HEK293T (cell line): ENCODE measurements around the gene MT1X.

Experiments used
- ARNT ChIP-seq: fragments of 450-650 bp; IDR thresholded peaks from 2 replicates; pipeline ENCODE4 v1.6.1; 2017; ENCODE audit warnings: mild to moderate bottlenecking
- BHLHE40 ChIP-seq: fragments of 450-650 bp; IDR thresholded peaks from 2 replicates; pipeline ENCODE4 v1.6.1; 2016; ENCODE audit warnings: mild to moderate bottlenecking, moderate library complexity, borderline replicate concordance
- CTBP1 ChIP-seq: fragments of 450-650 bp; IDR thresholded peaks from 2 replicates; pipeline ENCODE4 v1.6.1; 2016; ENCODE audit warnings: borderline replicate concordance
- ELF4 ChIP-seq: fragments of 450-650 bp; IDR thresholded peaks from 2 replicates; pipeline ENCODE4 v1.6.1; 2017; ENCODE audit warnings: antibody characterized with exemption
- FOXA1 ChIP-seq: fragments of 450-650 bp; IDR thresholded peaks from 2 replicates; pipeline ENCODE4 v1.6.1; 2016; ENCODE audit warnings: mild to moderate bottlenecking
- FOXK2 ChIP-seq: fragments of 450-650 bp; IDR thresholded peaks from 2 replicates; pipeline ENCODE4 v1.6.1; 2016; ENCODE audit warnings: mild to moderate bottlenecking
- FOXM1 ChIP-seq: fragments of 450-650 bp; IDR thresholded peaks from 2 replicates; pipeline ENCODE4 v1.6.1; 2017; ENCODE audit warnings: mild to moderate bottlenecking, borderline replicate concordance
- L3MBTL2 ChIP-seq: fragments of 450-650 bp; conservative IDR thresholded peaks from 2 replicates; pipeline ENCODE4 v1.6.1; 2016; ENCODE audit warnings: mild to moderate bottlenecking
- LEF1 ChIP-seq: fragments of 450-650 bp; IDR thresholded peaks from 2 replicates; pipeline ENCODE4 v1.6.1; 2017; ENCODE audit warnings: mild to moderate bottlenecking, borderline replicate concordance
- NFRKB ChIP-seq: fragments of 450-650 bp; IDR thresholded peaks from 2 replicates; pipeline ENCODE4 v1.6.1; 2016; ENCODE audit warnings: mild to moderate bottlenecking, moderate library complexity
- SP1 ChIP-seq: fragments of 450-650 bp; IDR thresholded peaks from 2 replicates; pipeline ENCODE4 v1.6.1; 2017
- SUZ12 ChIP-seq: fragments of 450-650 bp; IDR thresholded peaks from 2 replicates; pipeline ENCODE4 v1.6.1; 2016; ENCODE audit warnings: mild to moderate bottlenecking
- TARDBP ChIP-seq: fragments of 450-650 bp; IDR thresholded peaks from 2 replicates; pipeline ENCODE4 v1.6.1; 2016
- TF ChIP-seq, protein P1 (sequence below): fragments of 450-650 bp; IDR thresholded peaks from 2 replicates; pipeline ENCODE4 v1.6.1; 2016

DNA sequence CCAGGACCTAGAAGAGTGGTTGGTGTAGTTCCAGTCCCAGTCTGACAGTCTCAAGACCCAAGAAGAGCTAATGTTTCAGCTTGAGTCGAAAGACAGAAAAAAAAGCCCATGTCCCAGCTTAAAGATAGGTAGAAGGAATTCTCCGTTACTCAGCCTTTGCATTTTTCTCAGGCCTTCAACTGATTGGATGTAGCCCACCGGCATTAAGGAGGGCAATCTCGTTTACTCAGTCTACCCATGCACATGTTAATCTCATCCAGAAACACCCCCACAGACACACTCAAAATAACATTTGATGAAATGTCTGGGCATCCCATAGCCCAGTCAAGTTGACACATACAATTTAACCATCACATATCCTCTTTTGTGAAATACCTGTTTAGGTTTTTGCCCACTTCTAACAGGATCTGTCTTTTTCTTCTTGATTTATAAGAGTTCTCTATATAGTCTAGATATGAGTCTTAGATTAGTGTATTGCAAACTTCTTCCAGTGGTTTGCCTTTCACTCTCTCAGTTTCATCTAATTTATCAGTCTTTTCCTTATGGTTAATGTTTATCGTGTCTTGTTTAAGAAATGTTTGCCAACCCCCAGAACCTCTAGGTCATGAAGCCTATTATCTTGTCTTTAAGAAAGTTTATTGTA is 40.1 kb downstream of the MT1X start:
- TF ChIP-seq ELF4 (no peak), BHLHE40 (no peak), SP1 (no peak), LEF1 (no peak), SUZ12 (no peak), FOXA1 (no peak), TARDBP (no peak), FOXK2 (no peak), ARNT (no peak), NFRKB (no peak), L3MBTL2 (no peak), FOXM1 (no peak), CTBP1 (no peak)
- TF ChIP-seq, protein P1, sequence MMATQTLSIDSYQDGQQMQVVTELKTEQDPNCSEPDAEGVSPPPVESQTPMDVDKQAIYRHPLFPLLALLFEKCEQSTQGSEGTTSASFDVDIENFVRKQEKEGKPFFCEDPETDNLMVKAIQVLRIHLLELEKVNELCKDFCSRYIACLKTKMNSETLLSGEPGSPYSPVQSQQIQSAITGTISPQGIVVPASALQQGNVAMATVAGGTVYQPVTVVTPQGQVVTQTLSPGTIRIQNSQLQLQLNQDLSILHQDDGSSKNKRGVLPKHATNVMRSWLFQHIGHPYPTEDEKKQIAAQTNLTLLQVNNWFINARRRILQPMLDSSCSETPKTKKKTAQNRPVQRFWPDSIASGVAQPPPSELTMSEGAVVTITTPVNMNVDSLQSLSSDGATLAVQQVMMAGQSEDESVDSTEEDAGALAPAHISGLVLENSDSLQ = no peak
